Adipocyte (in vitro differentiated cells): ENCODE data around the gene EPHA4.

Experiments
- DNase-seq: peaks from one replicate; pipeline ENCODE4 v3.0.0-alpha.2; 2015; ENCODE audit warnings: low read depth
- H3K27me3 ChIP-seq: replicated peaks from 2 replicates; pipeline ENCODE4 v1.7.0; 2013; ENCODE audit warnings: mild to moderate bottlenecking, low read length, moderate library complexity; ENCODE audit not compliant: control insufficient read depth, insufficient read depth
- H3K36me3 ChIP-seq: 2 replicates; pipeline ENCODE4 v1.7.0; 2013; ENCODE audit warnings: low read length, mild to moderate bottlenecking, moderate library complexity; ENCODE audit not compliant: control insufficient read depth, insufficient read depth, severe bottlenecking
- H3K4me1 ChIP-seq: 2 replicates; pipeline ENCODE4 v1.7.0; 2013; ENCODE audit warnings: mild to moderate bottlenecking, low read length, moderate library complexity; ENCODE audit not compliant: control insufficient read depth, insufficient read depth
- H3K4me3 ChIP-seq: 2 replicates; pipeline ENCODE4 v1.7.0; 2013; ENCODE audit warnings: mild to moderate bottlenecking, low read length, moderate library complexity
- H3K9ac ChIP-seq: 2 replicates; pipeline ENCODE4 v1.7.0; 2013; ENCODE audit warnings: mild to moderate bottlenecking, low read length, moderate library complexity
- H3K9me3 ChIP-seq: 2 replicates; pipeline ENCODE4 v1.7.0; 2013; ENCODE audit warnings: mild to moderate bottlenecking, low read length, moderate library complexity; ENCODE audit not compliant: control insufficient read depth

EPHA4 gene

DNA sequence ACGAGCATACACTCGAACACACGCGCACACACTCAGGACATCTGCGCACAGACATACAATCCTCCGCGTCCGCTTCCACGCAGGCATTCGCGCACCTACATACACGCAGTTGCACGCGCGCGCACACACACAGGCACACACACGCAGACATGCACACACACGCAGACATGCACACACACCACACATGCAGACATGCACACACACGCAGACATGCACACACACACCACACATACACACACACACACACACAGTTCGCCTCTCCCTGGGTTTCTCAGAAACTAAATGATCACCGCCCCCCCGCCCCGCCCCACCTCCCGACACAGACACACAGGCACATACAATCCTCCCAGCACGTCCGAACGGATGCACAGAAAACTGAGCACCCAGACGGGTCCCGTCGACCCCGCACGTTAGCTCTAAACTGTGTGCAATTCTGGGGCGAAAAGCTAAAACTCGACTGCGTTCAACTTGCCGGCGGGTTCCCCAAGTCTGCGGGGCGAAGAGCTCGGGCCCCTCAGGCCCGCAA lies 1.0 kb downstream of the EPHA4 start:
- peak; percentile 29 for DNase-seq
- Histone ChIP-seq H3K27me3 (no peaks in the 10 kb centered on the region), H3K9ac (peak overlapping the region; percentile 94), H3K4me1 (peaks cover 34% of the 10 kb centered on the region), H3K36me3 (no peaks in the 10 kb centered on the region), H3K4me3 (peak overlapping the region; percentile 94), H3K9me3 (no peaks in the 10 kb centered on the region)

DNA sequence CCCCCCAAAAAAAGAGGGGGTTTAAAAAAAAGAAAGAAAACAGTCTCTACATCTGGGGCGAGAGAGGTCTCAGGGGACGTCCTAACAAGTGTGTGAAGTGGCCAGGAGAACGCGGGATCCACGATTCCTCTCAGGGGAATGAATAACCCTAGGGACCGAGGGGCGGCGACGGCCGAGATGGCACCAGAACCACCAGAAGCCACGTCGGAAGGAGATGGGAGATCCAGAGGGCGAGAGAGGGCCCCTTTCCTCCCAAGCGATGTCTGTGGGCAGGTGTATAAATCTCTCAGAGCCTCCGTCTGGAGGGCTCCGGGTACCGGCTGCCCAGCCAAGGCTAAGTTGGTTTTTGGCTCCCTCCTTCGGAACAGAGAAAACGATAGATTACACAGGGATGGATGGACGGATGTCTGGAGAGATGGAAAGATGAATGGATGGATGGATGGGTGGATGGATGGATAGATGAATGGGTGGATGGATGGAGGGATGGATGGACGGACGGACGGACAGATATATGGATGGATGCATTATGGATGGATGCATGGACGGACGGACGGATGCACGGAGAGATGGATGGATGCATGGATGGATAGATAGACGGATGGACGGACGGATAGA lies 1.7 kb downstream of the EPHA4 start:
- H3K4me3 ChIP-seq = peak overlapping the region; percentile 94
- peak; percentile 69 for DNase-seq
- no peaks in the 10 kb centered on the region for H3K27me3 ChIP-seq
- no peaks in the 10 kb centered on the region for H3K9me3 ChIP-seq
- H3K9ac ChIP-seq = peak overlapping the region; percentile 94
- H3K4me1 ChIP-seq = peaks cover 34% of the 10 kb centered on the region
- no peaks in the 10 kb centered on the region for H3K36me3 ChIP-seq

DNA sequence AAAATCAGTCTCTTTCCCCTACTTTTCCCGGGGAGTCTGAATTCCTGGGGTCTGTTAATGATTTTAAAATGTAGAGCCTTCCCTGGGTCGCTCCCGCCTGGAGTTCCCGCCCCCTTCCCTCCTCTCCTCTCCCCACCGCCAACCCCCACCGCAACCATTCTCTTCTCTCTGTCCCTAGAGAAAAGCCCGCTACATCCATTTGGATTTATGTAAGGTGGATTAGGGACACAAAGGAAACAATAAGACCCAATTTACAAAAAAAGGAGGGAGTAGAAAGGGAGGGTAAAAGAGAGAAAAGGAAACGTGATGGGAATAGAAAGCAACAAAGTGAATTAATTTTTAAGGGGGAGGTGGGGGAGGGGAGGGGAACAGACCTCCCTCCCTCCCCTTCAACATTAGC lies 2.2 kb downstream of the EPHA4 start:
- no peaks in the 10 kb centered on the region for H3K36me3 ChIP-seq
- H3K9me3 ChIP-seq = no peaks in the 10 kb centered on the region
- peaks cover 34% of the 10 kb centered on the region for H3K4me1 ChIP-seq
- DNase-seq = no peak
- peak overlapping the region; percentile 94 for H3K4me3 ChIP-seq
- no peaks in the 10 kb centered on the region for H3K27me3 ChIP-seq
- H3K9ac ChIP-seq = peak overlapping the region; percentile 20

DNA sequence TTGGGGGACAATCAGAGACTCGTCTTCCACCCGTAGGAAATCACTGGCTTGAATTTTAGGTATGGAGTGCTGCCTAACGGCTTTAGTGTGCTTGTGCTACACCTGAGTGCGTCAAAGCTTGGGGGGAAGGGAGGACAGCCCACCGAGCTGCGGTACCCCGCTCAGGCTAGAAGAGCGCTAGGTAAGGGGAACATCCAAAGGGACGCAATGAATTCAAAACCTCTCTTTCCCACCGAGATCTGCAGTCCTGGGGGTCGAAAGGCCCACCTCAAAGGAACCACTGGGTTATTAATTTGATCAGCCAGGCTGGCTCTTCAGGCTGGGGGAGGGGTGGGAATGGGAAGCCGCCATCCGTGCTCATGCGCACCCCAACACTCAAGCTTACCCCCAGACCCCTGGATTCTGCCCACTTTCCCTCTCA lies 2.7 kb downstream of the EPHA4 start:
- Histone ChIP-seq H3K4me3 (peak overlapping the region; percentile 28), H3K36me3 (no peaks in the 10 kb centered on the region), H3K27me3 (no peaks in the 10 kb centered on the region), H3K9me3 (no peaks in the 10 kb centered on the region), H3K9ac (no peak overlapping the region), H3K4me1 (peaks cover 32% of the 10 kb centered on the region)
- no peak for DNase-seq

GRCh38 chr2:221568299-221568698 lies 3.8 kb downstream of the EPHA4 start:
- H3K36me3 ChIP-seq = peaks cover 8% of the 10 kb centered on the region
- peaks cover 28% of the 10 kb centered on the region for H3K4me1 ChIP-seq
- H3K9ac ChIP-seq = peak overlapping the region; percentile 16
- peak overlapping the region; percentile 29 for H3K4me3 ChIP-seq
- DNase-seq = no peak
- H3K27me3 ChIP-seq = no peaks in the 10 kb centered on the region
- H3K9me3 ChIP-seq = no peaks in the 10 kb centered on the region

DNA sequence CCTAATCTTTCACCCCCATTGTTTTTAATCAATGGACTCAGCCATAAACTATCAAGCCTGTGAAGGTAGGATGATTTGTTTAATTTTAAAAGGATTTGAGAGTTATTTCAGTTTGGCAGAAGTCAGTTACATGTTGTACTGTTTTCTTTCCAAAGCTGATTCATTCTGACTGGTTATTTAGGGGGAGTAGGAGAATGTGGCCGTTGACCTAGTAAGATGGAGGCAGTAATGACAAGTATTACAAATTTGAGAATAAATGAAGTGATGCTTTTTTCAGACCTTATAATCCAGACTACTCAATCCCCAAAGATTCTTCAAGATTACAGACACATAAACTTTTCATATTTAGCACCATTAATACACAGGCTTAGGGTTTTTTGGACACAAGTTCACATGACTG lies 4.3 kb downstream of the EPHA4 start:
- Histone ChIP-seq H3K4me3 (peak overlapping the region; percentile 33), H3K4me1 (peaks cover 28% of the 10 kb centered on the region), H3K9ac (peak overlapping the region; percentile 35)

GRCh38 chr2:221567231-221567760 lies 4.8 kb downstream of the EPHA4 start:
- Histone ChIP-seq H3K27me3 (no peaks in the 10 kb centered on the region), H3K9me3 (no peaks in the 10 kb centered on the region), H3K4me3 (peak overlapping the region; percentile 33), H3K9ac (peak overlapping the region; percentile 35), H3K4me1 (peaks cover 32% of the 10 kb centered on the region), H3K36me3 (peaks cover 12% of the 10 kb centered on the region)
- peak; percentile 59 for DNase-seq

More for the DNA sequence above, 4.3 kb downstream of the EPHA4 start:
- H3K36me3 ChIP-seq = peaks cover 12% of the 10 kb centered on the region
- no peaks in the 10 kb centered on the region for H3K27me3 ChIP-seq
- no peaks in the 10 kb centered on the region for H3K9me3 ChIP-seq
- peak; percentile 35 for DNase-seq

DNA sequence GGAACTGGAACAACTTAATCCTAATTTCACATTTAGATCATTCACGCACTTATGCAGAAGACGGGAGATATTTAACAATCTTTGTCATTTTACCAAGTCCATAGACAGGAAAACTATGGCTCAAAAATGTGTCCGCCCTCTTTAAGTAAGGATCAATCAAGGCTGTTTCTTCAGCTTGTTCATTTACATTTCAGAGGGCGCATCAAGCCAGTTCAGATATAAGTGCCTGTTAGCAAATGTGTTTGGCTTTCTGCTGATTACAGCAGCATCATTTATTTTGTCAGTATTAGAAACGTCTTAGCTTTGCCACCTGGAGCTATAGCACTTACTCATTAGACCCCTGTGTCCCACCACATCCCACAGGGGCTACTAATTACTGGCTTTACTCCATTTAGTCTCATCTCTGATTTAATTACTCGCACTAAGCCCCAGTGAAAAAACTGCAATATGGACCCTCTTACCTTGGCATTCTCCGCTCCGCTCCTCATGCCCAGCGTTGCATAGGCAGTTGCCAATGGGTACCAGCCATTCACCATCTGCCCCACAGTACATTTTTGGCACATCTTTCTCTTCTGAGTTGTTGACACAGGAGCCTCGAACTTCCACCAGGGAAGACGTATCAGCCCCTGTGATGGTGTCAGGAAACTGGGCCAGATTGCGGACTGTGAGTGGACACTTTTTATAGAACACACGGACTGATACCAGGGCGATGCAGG lies 8.7 kb downstream of the EPHA4 start:
- no peak for DNase-seq

DNA sequence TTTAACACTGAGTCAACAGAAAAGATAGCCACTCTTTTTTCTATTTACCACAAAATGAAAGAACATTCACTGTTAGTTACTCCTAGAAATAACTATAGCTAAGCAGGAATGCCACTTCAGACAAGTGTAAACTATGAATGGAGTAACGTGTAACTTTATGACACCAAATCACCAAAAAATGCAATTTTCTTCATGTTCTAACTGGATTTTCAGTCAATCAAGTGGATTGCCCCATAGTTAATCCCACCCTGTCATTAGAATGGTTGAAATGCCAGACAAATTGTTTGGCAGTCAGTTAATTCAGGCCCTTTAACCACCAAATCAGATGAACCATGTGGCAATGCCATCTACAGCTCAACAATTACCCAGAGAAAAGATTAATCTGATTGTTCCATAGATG lies 9.9 kb downstream of the EPHA4 start:
- Histone ChIP-seq H3K4me1 (peaks cover 19% of the 10 kb centered on the region), H3K4me3 (peak overlapping the region; percentile 26), H3K36me3 (peaks cover 12% of the 10 kb centered on the region), H3K9ac (no peak overlapping the region), H3K9me3 (no peaks in the 10 kb centered on the region), H3K27me3 (no peaks in the 10 kb centered on the region)
- no peak for DNase-seq

More for the DNA sequence above, 8.7 kb downstream of the EPHA4 start:
- Histone ChIP-seq H3K27me3 (no peaks in the 10 kb centered on the region), H3K4me1 (peaks cover 31% of the 10 kb centered on the region), H3K4me3 (no peak overlapping the region), H3K9me3 (no peaks in the 10 kb centered on the region), H3K36me3 (peaks cover 12% of the 10 kb centered on the region), H3K9ac (no peak overlapping the region)

- H3K36me3 ChIP-seq = peaks cover 12% of the 10 kb centered on the region
- peaks cover 14% of the 10 kb centered on the region for H3K4me1 ChIP-seq
- H3K4me3 ChIP-seq = peak overlapping the region; percentile 26
- no peaks in the 10 kb centered on the region for H3K27me3 ChIP-seq
- no peaks in the 10 kb centered on the region for H3K9me3 ChIP-seq
- no peak for DNase-seq
- H3K9ac ChIP-seq = no peak overlapping the region
These were observed 10.3 kb downstream of the EPHA4 start for GRCh38 chr2:221561770-221562169.

GRCh38 chr2:221559991-221560390 lies 12.1 kb downstream of the EPHA4 start:
- H3K4me1 ChIP-seq = peaks cover 23% of the 10 kb centered on the region
- H3K36me3 ChIP-seq = peaks cover 12% of the 10 kb centered on the region
- H3K9ac ChIP-seq = no peak overlapping the region
- no peak for DNase-seq
- no peak overlapping the region for H3K4me3 ChIP-seq
- H3K27me3 ChIP-seq = no peaks in the 10 kb centered on the region
- H3K9me3 ChIP-seq = no peaks in the 10 kb centered on the region
